Lower lobe of right lung (tissue), 2 donors: Measurements from ENCODE around the gene TTN. TPM values are rescaled to one million over a fixed set of nuclear protein-coding genes. Genes with fewer than 3 reads are reported as not detected.

Source experiments
- ATAC-seq, 2 donors: fragments of 200-7000 bp; cut with Tn5 transposase; one replicate each; pipeline ENCODE4 v1.9.1; 2020 to 2022; ENCODE audit warnings: mild to moderate bottlenecking in 2 of 2, moderate library complexity in 2 of 2
- DNase-seq: peaks from one replicate; pipeline ENCODE4 v3.0.0-alpha.2; 2020
- H3K27ac ChIP-seq: fragments of 200-600 bp; one replicate; pipeline ENCODE4 v1.8.0; 2022
- H3K27me3 ChIP-seq: fragments of 200-600 bp; one replicate; pipeline ENCODE4 v1.8.0; 2022; ENCODE audit warnings: low read depth
- H3K36me3 ChIP-seq: fragments of 200-600 bp; one replicate; pipeline ENCODE4 v1.8.0; 2022; ENCODE audit warnings: mild to moderate bottlenecking
- H3K4me1 ChIP-seq: fragments of 200-600 bp; one replicate; pipeline ENCODE4 v1.8.0; 2022
- H3K4me3 ChIP-seq: fragments of 200-600 bp; one replicate; pipeline ENCODE4 v1.8.0; 2022; ENCODE audit warnings: mild to moderate bottlenecking
- H3K9me3 ChIP-seq: fragments of 200-600 bp; one replicate; pipeline ENCODE4 v1.8.0; 2022
- CTCF ChIP-seq: fragments of 200-600 bp; IDR thresholded peaks from one replicate; pipeline ENCODE4 v1.8.0; 2022; ENCODE audit warnings: antibody characterized with exemption, mild to moderate bottlenecking
- intact Hi-C: fragments of 100-400 bp; cut with DNase I; formaldehyde crosslinking; loops from one replicate; pipeline ENCODE4 v1.11.0; 2022
- total RNA-seq: library from RNA; stranded (reverse); fragmentation: NEBNext Ultra II Directional; extraction: Animal tissue kit (Norgen Biotek cat#: 25700); gene quantifications from one replicate; pipeline ENCODE4 v1.2.1, GENCODE V29; 2021
- donor health status: DM: no; HTN: yes; CAD: no; lungs with severe emphysema.

The TTN gene
- total RNA-seq, 1 donor from 2014 or later = 40.3 TPM

DNA sequence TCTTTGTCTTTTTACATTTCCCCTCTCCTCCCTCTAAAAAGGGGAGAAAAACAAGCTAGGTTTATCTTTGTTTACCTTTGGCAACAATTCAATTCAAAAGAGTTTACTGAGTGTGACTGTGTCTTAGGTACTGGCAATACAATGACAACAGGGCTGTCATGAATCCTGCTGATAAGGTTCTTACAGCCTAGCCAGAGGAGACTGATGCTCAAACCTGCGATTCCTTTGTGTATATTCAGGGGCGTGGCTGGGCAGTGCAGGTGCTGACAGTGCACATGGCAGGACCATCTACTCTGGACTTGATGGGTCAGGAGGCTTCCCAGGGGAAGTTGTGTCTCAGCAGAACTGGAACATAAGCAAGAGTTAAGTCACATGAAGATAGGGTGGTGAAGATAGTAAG is 23.2 kb upstream of the TTN start:
- Histone ChIP-seq H3K36me3 (peaks cover 6% of the 10 kb centered on the region), H3K4me1 (peaks cover 4% of the 10 kb centered on the region), H3K9me3 (no peaks in the 10 kb centered on the region), H3K4me3 (no peak overlapping the region), H3K27ac (no peak overlapping the region), H3K27me3 (no peaks in the 10 kb centered on the region)
- no peak for TF ChIP-seq CTCF
- ATAC-seq (no peak), DNase-seq (no peak)
- intact Hi-C loops = no loop called here

- no peaks in the 10 kb centered on the region for H3K27me3 ChIP-seq
- H3K9me3 ChIP-seq = no peaks in the 10 kb centered on the region
- H3K36me3 ChIP-seq = peaks cover 6% of the 10 kb centered on the region
- no peak for TF ChIP-seq CTCF
- ATAC-seq = no peak
- no peak overlapping the region for H3K4me3 ChIP-seq
- peaks cover 4% of the 10 kb centered on the region for H3K4me1 ChIP-seq
- DNase-seq = no peak
- intact Hi-C loops = no loop called here
- no peak overlapping the region for H3K27ac ChIP-seq
Observed at GRCh38 chr2:178829981-178830380, 22.8 kb upstream of the TTN start.

- H3K27me3 ChIP-seq = no peaks in the 10 kb centered on the region
- no peak for TF ChIP-seq CTCF
- H3K27ac ChIP-seq = no peak overlapping the region
- peaks cover 4% of the 10 kb centered on the region for H3K4me1 ChIP-seq
- no peak overlapping the region for H3K4me3 ChIP-seq
- ATAC-seq = no peak
- intact Hi-C loops = no loop called here
- H3K36me3 ChIP-seq = peaks cover 6% of the 10 kb centered on the region
- no peaks in the 10 kb centered on the region for H3K9me3 ChIP-seq
- no peak for DNase-seq
Observed at GRCh38 chr2:178829299-178829960, 22.2 kb upstream of the TTN start.

DNA sequence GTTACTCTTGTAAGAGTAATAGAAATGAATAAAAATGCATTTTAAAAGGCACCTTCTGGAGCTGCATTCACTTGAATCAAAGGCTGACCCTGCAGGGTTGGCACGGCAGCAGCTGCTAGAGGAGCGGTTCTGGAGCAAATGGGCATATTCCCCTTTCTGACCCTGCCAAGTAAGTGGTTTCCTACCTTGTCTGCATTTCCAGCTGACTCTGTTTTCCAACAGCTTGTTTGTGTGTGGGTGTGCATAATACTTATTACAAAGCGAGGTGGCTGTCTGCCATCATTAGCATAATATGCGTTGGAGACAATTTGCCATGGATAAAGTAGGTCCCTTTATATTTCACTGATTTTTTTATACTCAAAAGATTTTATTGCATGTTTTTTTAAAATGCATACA is 21.3 kb upstream of the TTN start:
- no peak overlapping the region for H3K27ac ChIP-seq
- no peak overlapping the region for H3K4me3 ChIP-seq
- peaks cover 6% of the 10 kb centered on the region for H3K36me3 ChIP-seq
- ATAC-seq = no peak
- DNase-seq = no peak
- H3K4me1 ChIP-seq = peaks cover 4% of the 10 kb centered on the region
- no peaks in the 10 kb centered on the region for H3K9me3 ChIP-seq
- intact Hi-C loops = no loop called here
- H3K27me3 ChIP-seq = no peaks in the 10 kb centered on the region
- TF ChIP-seq CTCF = no peak

- TF ChIP-seq CTCF = no peak
- peaks cover 6% of the 10 kb centered on the region for H3K36me3 ChIP-seq
- H3K4me1 ChIP-seq = peaks cover 4% of the 10 kb centered on the region
- H3K27ac ChIP-seq = no peak overlapping the region
- intact Hi-C loops = no loop called here
- no peaks in the 10 kb centered on the region for H3K27me3 ChIP-seq
- no peak overlapping the region for H3K4me3 ChIP-seq
- ATAC-seq (no peak), DNase-seq (no peak)
- no peaks in the 10 kb centered on the region for H3K9me3 ChIP-seq
Observed at GRCh38 chr2:178827739-178828485, 20.7 kb upstream of the TTN start.
